Ascending aorta (tissue), 2 donors: ENCODE measurements around the gene OSBPL8. TPM values are rescaled to one million over a fixed set of nuclear protein-coding genes. Genes with fewer than 3 reads are reported as not detected.

Source experiments
- DNase-seq, 2 donors: peaks; one replicate each; pipeline ENCODE4 v3.0.0-alpha.2; 2019; ENCODE audit warnings: low spot score in 2 of 2
- H3K27ac ChIP-seq, 2 donors: fragments of 200-600 bp; sonication (generic); one replicate each; pipeline ENCODE4 v1.5.1; 2016 to 2017; ENCODE audit warnings: mild to moderate bottlenecking in 1 of 2
- H3K27me3 ChIP-seq: fragments of 200-600 bp; sonication (generic); one replicate; pipeline ENCODE4 v1.5.1; 2017
- H3K36me3 ChIP-seq, 2 donors: fragments of 200-600 bp; sonication (generic); one replicate each; pipeline ENCODE4 v1.5.1; 2016
- H3K4me1 ChIP-seq, 2 donors: fragments of 200-600 bp; sonication (generic); one replicate each; pipeline ENCODE4 v1.5.1; 2016 to 2017; ENCODE audit warnings: mild to moderate bottlenecking in 1 of 2
- H3K4me3 ChIP-seq, 2 donors: fragments of 200-600 bp; sonication (generic); one replicate each; pipeline ENCODE4 v1.5.1; 2016 to 2017; ENCODE audit warnings: mild to moderate bottlenecking in 1 of 2
- H3K9me3 ChIP-seq, 2 donors: fragments of 200-600 bp; sonication (generic); one replicate each; pipeline ENCODE4 v1.5.1; 2016
- CTCF ChIP-seq, 3 experiments: fragments of 200-600 bp in 2 of 3; fragments of 450-650 bp in 1 of 3; sonication (generic) in 2 of 3; IDR thresholded peaks; one replicate each; pipeline ENCODE4 v1.5.1; 2016 to 2019; ENCODE audit warnings: antibody characterized with exemption in 3 of 3, mild to moderate bottlenecking in 1 of 3, moderate library complexity in 1 of 3
- intact Hi-C: fragments of 100-400 bp; cut with DNase I; formaldehyde crosslinking; loops from one replicate; pipeline ENCODE4 v1.15.1; 2023
- total RNA-seq: library from RNA; depleted of rRNA; stranded (reverse); fragments of >200 nt; gene quantifications from one replicate; pipeline ENCODE4 v1.1.0, GENCODE V29; 2016

Gene OSBPL8
- total RNA-seq, 1 donor from 2014 or later, result 18.6 TPM

- no peak for DNase-seq
- Histone ChIP-seq H3K27ac (no peak overlapping the region), H3K4me3 (no peak overlapping the region), H3K9me3 (no peaks in the 10 kb centered on the region), H3K36me3 (no peaks in the 10 kb centered on the region), H3K27me3 (no peaks in the 10 kb centered on the region), H3K4me1 (no peaks in the 10 kb centered on the region)
- intact Hi-C loops, result no loop called here
- no peak for TF ChIP-seq CTCF (IDR thresholded peaks at IDR 0.05)
These were observed 94.9 kb downstream of the OSBPL8 start for GRCh38 chr12:76464631-76465166.

GRCh38 chr12:76462668-76463224 lies 96.8 kb downstream of the OSBPL8 start:
- Histone ChIP-seq H3K9me3 (no peaks in the 10 kb centered on the region), H3K4me3 (no peak overlapping the region), H3K4me1 (no peaks in the 10 kb centered on the region), H3K27ac (no peak overlapping the region), H3K36me3 (no peaks in the 10 kb centered on the region), H3K27me3 (no peaks in the 10 kb centered on the region)
- intact Hi-C loops, result no loop called here
- no peak for DNase-seq
- TF ChIP-seq CTCF (IDR thresholded peaks at IDR 0.05), result no peak

- no peaks in the 10 kb centered on the region for H3K36me3 ChIP-seq
- no peak for DNase-seq
- intact Hi-C loops, result no loop called here
- no peaks in the 10 kb centered on the region for H3K9me3 ChIP-seq
- H3K27ac ChIP-seq, result no peak overlapping the region
- no peak overlapping the region for H3K4me3 ChIP-seq
- TF ChIP-seq CTCF (IDR thresholded peaks at IDR 0.05), result no peak
- H3K4me1 ChIP-seq, result no peaks in the 10 kb centered on the region
- no peaks in the 10 kb centered on the region for H3K27me3 ChIP-seq
These were observed 98.8 kb downstream of the OSBPL8 start for GRCh38 chr12:76460807-76461206.

GRCh38 chr12:76457818-76458217 lies 101.8 kb downstream of the OSBPL8 start:
- H3K27me3 ChIP-seq, result no peaks in the 10 kb centered on the region
- H3K4me3 ChIP-seq, result no peak overlapping the region
- intact Hi-C loops, result loop anchor here (5.0 to 10.0 kb wide), 4 partner anchors 111 to 933 kb away; partner anchors contain the start of genes BBS10, NAP1L1 and ZDHHC17
- DNase-seq, result no peak
- TF ChIP-seq CTCF (IDR thresholded peaks at IDR 0.05), result no peak
- no peaks in the 10 kb centered on the region for H3K4me1 ChIP-seq
- no peaks in the 10 kb centered on the region for H3K36me3 ChIP-seq
- H3K27ac ChIP-seq, result no peak overlapping the region
- no peaks in the 10 kb centered on the region for H3K9me3 ChIP-seq

GRCh38 chr12:76457010-76457409 lies 102.6 kb downstream of the OSBPL8 start:
- H3K4me3 ChIP-seq, result no peak overlapping the region
- no peak overlapping the region for H3K27ac ChIP-seq
- intact Hi-C loops, result loop anchor here (5.0 to 10.0 kb wide), 4 partner anchors 110 to 932 kb away; partner anchors contain the start of genes BBS10, NAP1L1 and ZDHHC17
- no peak for TF ChIP-seq CTCF (IDR thresholded peaks at IDR 0.05)
- H3K27me3 ChIP-seq, result no peaks in the 10 kb centered on the region
- no peak for DNase-seq
- H3K36me3 ChIP-seq, result no peaks in the 10 kb centered on the region
- H3K4me1 ChIP-seq, result no peaks in the 10 kb centered on the region
- H3K9me3 ChIP-seq, result no peaks in the 10 kb centered on the region
